ES-I3 (cell line): ENCODE results near the gene CSF3.

ENCODE experiments used
- H3K36me3 ChIP-seq: 2 replicates; pipeline ENCODE4 v1.6.1; 2013; ENCODE audit warnings: mild to moderate bottlenecking, low read length, control low read depth, moderate library complexity; ENCODE audit not compliant: insufficient read depth
- H3K4me1 ChIP-seq: 2 replicates; pipeline ENCODE4 v1.6.1; 2013; ENCODE audit warnings: mild to moderate bottlenecking, control low read depth, low read length; ENCODE audit not compliant: insufficient read depth
- H3K9ac ChIP-seq: 2 replicates; pipeline ENCODE4 v1.6.1; 2013; ENCODE audit warnings: low read depth, mild to moderate bottlenecking, low read length, moderate library complexity
- H3K9me3 ChIP-seq: 2 replicates; pipeline ENCODE4 v1.6.1; 2013; ENCODE audit warnings: mild to moderate bottlenecking, low read length, moderate library complexity; ENCODE audit not compliant: control insufficient read depth, insufficient read depth

CSF3 gene

GRCh38 chr17:40056379-40057015, 41.3 kb downstream of the CSF3 start:
- Histone ChIP-seq H3K36me3 (no peaks in the 10 kb centered on the region), H3K9me3 (no peaks in the 10 kb centered on the region), H3K4me1 (peaks cover 8% of the 10 kb centered on the region), H3K9ac (no peak overlapping the region)

GRCh38 chr17:40058186-40058784, 43.0 kb downstream of the CSF3 start:
- Histone ChIP-seq H3K4me1 (peaks cover 10% of the 10 kb centered on the region), H3K9me3 (no peaks in the 10 kb centered on the region), H3K9ac (no peak overlapping the region), H3K36me3 (no peaks in the 10 kb centered on the region)

GRCh38 chr17:40058865-40059264, 43.6 kb downstream of the CSF3 start:
- peaks cover 13% of the 10 kb centered on the region for H3K4me1 ChIP-seq
- H3K9me3 ChIP-seq, result no peaks in the 10 kb centered on the region
- no peaks in the 10 kb centered on the region for H3K36me3 ChIP-seq
- H3K9ac ChIP-seq, result no peak overlapping the region

- Histone ChIP-seq H3K4me1 (peaks cover 23% of the 10 kb centered on the region), H3K9me3 (no peaks in the 10 kb centered on the region), H3K9ac (no peak overlapping the region), H3K36me3 (no peaks in the 10 kb centered on the region)
Observed at GRCh38 chr17:40059729-40060475, 44.7 kb downstream of the CSF3 start.

- H3K9me3 ChIP-seq, result no peaks in the 10 kb centered on the region
- no peaks in the 10 kb centered on the region for H3K36me3 ChIP-seq
- peaks cover 32% of the 10 kb centered on the region for H3K4me1 ChIP-seq
- no peak overlapping the region for H3K9ac ChIP-seq
Observed at GRCh38 chr17:40060887-40061608, 45.8 kb downstream of the CSF3 start.

- H3K9ac ChIP-seq, result no peak overlapping the region
Observed at GRCh38 chr17:40061609-40062038, 46.4 kb downstream of the CSF3 start.

GRCh38 chr17:40062329-40063186, 47.3 kb downstream of the CSF3 start, which contains the start of gene THRA:
Gene THRA (plus strand): TSS chr17:40062965. CDS start chr17:40074489, 11,524 bp downstream.
- H3K9ac ChIP-seq, result peak within 1 kb of the TSS; percentile 83

More at GRCh38 chr17:40061609-40062038, 46.4 kb downstream of the CSF3 start:
- no peaks in the 10 kb centered on the region for H3K36me3 ChIP-seq
- peaks cover 32% of the 10 kb centered on the region for H3K4me1 ChIP-seq
- H3K9me3 ChIP-seq, result no peaks in the 10 kb centered on the region

GRCh38 chr17:40063187-40063771, 48.0 kb downstream of the CSF3 start:
- Histone ChIP-seq H3K9me3 (no peaks in the 10 kb centered on the region), H3K9ac (peak overlapping the region; percentile 83), H3K36me3 (no peaks in the 10 kb centered on the region), H3K4me1 (peaks cover 35% of the 10 kb centered on the region)

More at GRCh38 chr17:40062329-40063186, 47.3 kb downstream of the CSF3 start, which contains the start of gene THRA:
- Histone ChIP-seq H3K36me3 (no peaks in the 10 kb centered on the region), H3K9me3 (no peaks in the 10 kb centered on the region), H3K4me1 (peaks cover 32% of the 10 kb centered on the region)

- H3K4me1 ChIP-seq, result peaks cover 40% of the 10 kb centered on the region
- H3K36me3 ChIP-seq, result no peaks in the 10 kb centered on the region
- no peaks in the 10 kb centered on the region for H3K9me3 ChIP-seq
- H3K9ac ChIP-seq, result peak overlapping the region; percentile 83; the same call in 1 of the 2 replicates
Observed at GRCh38 chr17:40063901-40064531, 48.8 kb downstream of the CSF3 start.

- Histone ChIP-seq H3K9ac (peak overlapping the region; percentile 29), H3K4me1 (peaks cover 50% of the 10 kb centered on the region), H3K36me3 (no peaks in the 10 kb centered on the region), H3K9me3 (no peaks in the 10 kb centered on the region)
Observed at GRCh38 chr17:40064971-40065768, 49.9 kb downstream of the CSF3 start.

GRCh38 chr17:40065769-40066510, 50.7 kb downstream of the CSF3 start:
- Histone ChIP-seq H3K9ac (no peak overlapping the region), H3K36me3 (no peaks in the 10 kb centered on the region), H3K9me3 (no peaks in the 10 kb centered on the region), H3K4me1 (peaks cover 53% of the 10 kb centered on the region)
